ENCODE results near the gene BRDT. TPM values are rescaled to one million over a fixed set of nuclear protein-coding genes. Genes with fewer than 3 reads are reported as not detected.

BRDT gene
- total and polyA plus RNA-seq, 7 donors, result not detected

DNA sequence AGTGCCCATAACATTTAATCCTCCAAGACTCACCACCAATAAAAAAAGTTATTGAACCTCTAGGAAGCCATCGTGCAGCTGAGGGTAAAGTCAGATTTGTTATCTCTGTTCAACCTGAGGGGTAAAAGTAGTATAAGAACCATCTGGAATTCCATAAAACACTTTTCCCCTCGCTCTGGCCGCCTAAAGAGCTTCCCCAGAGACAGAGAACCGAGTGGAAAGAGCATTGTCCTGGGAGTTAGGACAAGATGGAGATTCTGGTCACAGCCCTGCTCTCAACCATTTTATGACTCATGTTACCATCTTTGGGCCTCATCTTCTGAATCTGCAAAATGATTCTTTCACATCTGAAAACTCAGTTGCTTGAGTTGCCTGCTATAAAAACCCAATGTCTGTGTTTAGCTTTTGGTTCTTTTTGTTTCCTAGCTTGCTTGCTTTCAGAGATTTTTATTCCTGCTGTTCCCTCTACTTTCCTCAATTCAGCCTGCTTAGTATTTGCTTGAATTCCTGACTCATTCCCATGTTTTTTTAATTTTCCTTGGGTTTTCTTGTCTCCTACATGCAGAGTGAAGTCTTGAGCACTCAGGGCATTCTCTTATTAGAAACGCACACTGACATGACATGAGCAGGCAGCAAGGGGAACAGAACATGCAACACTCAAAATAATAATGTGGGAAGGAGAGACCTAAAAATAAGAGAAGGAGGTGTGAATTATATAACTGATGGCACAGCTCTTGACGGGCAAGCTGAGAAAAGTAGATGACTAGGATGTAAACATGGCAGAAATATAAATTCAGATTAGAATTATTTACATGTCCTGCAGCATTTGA, 82.3 kb downstream of the BRDT start:
- Histone ChIP-seq H3K4me1 (peaks cover 0 to 9% (median 5%) of the 10 kb centered on the region in 4 donors), H3K4me3 (no peak overlapping the region), H3K27me3 (peaks cover 0 to 11% (median 0%) of the 10 kb centered on the region in 3 donors), H3K9me3 (no peaks in the 10 kb centered on the region), H3K36me3 (no peaks in the 10 kb centered on the region), H3K27ac (no peak overlapping the region)
- TF ChIP-seq POLR2AphosphoS5 (IDR thresholded peaks at IDR 0.05) (no peak), EP300 (IDR thresholded peaks at IDR 0.05) (no peak)
- DNase-seq, result no peak
- intact Hi-C loops (cut with DNase I), result no loop called here
- 75 to 85% methylated on average over 6 of the region's 6 CpGs for WGBS, 2 donors

DNA sequence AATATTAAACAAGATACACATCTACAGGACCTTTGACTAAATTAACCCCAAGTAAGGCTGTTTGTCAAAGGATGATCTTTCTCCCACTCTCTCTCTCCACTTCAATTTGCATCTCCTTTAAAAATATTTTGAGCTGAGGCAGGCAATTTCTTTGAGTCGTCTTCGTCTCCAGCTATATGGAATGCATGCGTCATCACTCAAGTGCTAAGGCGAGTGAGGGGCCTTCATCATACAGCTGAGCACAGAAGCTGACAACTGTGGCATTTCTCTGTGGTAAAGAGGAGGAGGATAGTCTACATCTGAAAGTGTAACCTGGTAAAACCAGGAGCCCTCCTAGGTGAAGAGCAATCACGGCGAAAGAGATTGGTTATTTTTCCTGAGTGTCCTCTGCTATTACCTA, 88.2 kb downstream of the BRDT start:
- intact Hi-C loops (cut with DNase I), result no loop called here
- Histone ChIP-seq H3K36me3 (no peaks in the 10 kb centered on the region), H3K27me3 (no peaks in the 10 kb centered on the region), H3K27ac (no peak overlapping the region), H3K9me3 (no peaks in the 10 kb centered on the region), H3K4me1 (no peaks in the 10 kb centered on the region), H3K4me3 (no peak overlapping the region)
- 82 to 91% methylated on average over 6 of the region's 6 CpGs for WGBS, 2 donors
- DNase-seq, result no peak
- TF ChIP-seq POLR2AphosphoS5 (IDR thresholded peaks at IDR 0.05) (no peak), EP300 (IDR thresholded peaks at IDR 0.05) (no peak), POLR2A (IDR thresholded peaks at IDR 0.05) (no peak)
- TF ChIP-seq, protein P1, sequence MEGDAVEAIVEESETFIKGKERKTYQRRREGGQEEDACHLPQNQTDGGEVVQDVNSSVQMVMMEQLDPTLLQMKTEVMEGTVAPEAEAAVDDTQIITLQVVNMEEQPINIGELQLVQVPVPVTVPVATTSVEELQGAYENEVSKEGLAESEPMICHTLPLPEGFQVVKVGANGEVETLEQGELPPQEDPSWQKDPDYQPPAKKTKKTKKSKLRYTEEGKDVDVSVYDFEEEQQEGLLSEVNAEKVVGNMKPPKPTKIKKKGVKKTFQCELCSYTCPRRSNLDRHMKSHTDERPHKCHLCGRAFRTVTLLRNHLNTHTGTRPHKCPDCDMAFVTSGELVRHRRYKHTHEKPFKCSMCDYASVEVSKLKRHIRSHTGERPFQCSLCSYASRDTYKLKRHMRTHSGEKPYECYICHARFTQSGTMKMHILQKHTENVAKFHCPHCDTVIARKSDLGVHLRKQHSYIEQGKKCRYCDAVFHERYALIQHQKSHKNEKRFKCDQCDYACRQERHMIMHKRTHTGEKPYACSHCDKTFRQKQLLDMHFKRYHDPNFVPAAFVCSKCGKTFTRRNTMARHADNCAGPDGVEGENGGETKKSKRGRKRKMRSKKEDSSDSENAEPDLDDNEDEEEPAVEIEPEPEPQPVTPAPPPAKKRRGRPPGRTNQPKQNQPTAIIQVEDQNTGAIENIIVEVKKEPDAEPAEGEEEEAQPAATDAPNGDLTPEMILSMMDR (IDR thresholded peaks at IDR 0.05), result no peak

DNA sequence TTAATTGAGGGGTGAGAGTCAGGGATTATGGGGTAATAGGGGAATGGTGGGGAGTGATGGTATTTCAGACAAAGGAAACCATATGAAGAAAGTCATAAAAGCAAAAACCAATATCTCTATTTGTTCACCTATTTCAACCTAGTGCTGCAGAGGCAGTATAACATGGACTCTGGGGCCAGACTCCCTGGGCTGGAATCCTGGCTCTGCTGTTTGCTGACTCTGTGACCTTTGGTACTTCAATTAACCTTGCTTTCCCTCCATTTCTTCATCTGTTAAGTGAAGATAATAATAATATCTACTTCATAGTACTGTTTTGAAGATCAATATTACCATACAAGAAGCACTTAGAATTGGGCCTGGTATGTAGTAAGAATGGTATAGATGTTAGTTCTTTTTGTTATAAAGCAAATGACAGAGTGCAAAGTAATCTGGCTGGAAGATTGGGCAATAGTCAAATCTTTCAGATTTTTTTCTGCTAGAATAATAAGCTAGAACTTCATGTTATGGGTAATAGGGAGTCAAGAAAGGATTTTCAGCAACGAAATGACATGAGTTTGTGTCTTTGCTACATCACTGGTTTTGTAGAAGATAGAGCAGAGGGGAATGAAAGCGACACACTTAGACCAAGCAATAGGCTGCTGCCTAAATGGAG, 89.6 kb downstream of the BRDT start:
- Histone ChIP-seq H3K4me3 (no peak overlapping the region), H3K4me1 (no peaks in the 10 kb centered on the region), H3K27me3 (no peaks in the 10 kb centered on the region), H3K9me3 (no peaks in the 10 kb centered on the region), H3K27ac (no peak overlapping the region), H3K36me3 (no peaks in the 10 kb centered on the region)
- intact Hi-C loops (cut with DNase I), result no loop called here
- WGBS, 2 donors, result 91 to 92% methylated on average over 2 of the region's 2 CpGs
- TF ChIP-seq POLR2AphosphoS5 (IDR thresholded peaks at IDR 0.05) (no peak), POLR2A (IDR thresholded peaks at IDR 0.05) (no peak), EP300 (IDR thresholded peaks at IDR 0.05) (no peak)
- TF ChIP-seq, protein P1 (IDR thresholded peaks at IDR 0.05), result no peak
- DNase-seq, result no peak

DNA sequence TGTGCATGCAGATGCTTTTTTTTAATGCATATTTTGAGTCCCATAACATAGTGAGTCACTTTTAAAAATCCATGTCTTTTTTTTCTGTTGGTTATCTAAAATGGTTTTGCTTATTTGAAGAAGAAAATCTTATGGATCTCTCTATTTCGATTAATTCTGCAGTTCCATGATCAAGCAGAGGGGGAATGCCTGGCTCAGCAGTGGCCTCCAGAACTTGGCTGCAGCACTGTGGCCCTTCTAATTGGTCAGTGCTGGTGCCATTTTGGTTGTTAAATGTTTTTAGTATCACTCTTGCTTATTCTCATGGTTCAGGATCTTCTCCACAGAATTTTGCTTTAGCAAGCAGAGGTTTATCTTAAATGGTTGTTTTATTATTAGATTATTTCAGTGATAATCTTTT, 91.8 kb downstream of the BRDT start:
- TF ChIP-seq POLR2A (IDR thresholded peaks at IDR 0.05) (no peak), POLR2AphosphoS5 (IDR thresholded peaks at IDR 0.05) (no peak), EP300 (IDR thresholded peaks at IDR 0.05) (no peak)
- TF ChIP-seq, protein P1 (IDR thresholded peaks at IDR 0.05), result no peak
- H3K4me1 ChIP-seq, result no peaks in the 10 kb centered on the region
- H3K27me3 ChIP-seq, result no peaks in the 10 kb centered on the region
- intact Hi-C loops (cut with DNase I), result no loop called here
- H3K27ac ChIP-seq, result no peak overlapping the region
- 88 to 90% methylated on average over 1 of the region's 1 CpG for WGBS, 2 donors
- H3K4me3 ChIP-seq, result no peak overlapping the region
- no peaks in the 10 kb centered on the region for H3K9me3 ChIP-seq
- DNase-seq, result no peak
- H3K36me3 ChIP-seq, result no peaks in the 10 kb centered on the region

DNA sequence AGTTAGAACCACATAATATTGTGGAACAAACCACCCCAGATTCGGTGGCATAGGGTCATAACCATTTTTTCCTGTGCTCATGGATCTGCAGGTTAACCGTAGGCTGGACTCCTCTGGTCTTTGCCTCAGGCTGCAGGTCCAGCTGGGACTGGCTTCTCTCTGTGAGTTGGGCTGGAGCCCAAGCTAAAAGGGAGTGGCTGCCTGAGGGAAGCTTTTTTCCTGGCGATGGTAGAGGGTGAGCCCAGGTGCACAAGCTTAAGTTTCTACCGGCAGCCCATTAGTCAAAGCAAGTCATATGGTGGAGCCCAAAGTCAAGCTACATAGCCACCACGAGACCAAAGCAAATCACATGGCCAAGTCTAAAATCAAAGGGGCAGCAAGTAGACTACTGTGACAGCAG, 94.4 kb downstream of the BRDT start:
- no peak overlapping the region for H3K27ac ChIP-seq
- no peaks in the 10 kb centered on the region for H3K36me3 ChIP-seq
- TF ChIP-seq, protein P1 (IDR thresholded peaks at IDR 0.05), result no peak
- TF ChIP-seq EP300 (IDR thresholded peaks at IDR 0.05), result no peak
- TF ChIP-seq POLR2A (IDR thresholded peaks at IDR 0.05), result no peak
- no peak for TF ChIP-seq POLR2AphosphoS5 (IDR thresholded peaks at IDR 0.05)
- WGBS, 2 donors, result 44 to 87% methylated on average over 5 of the region's 5 CpGs
- no peak for DNase-seq
- no peaks in the 10 kb centered on the region for H3K9me3 ChIP-seq
- no peaks in the 10 kb centered on the region for H3K4me1 ChIP-seq
- no peaks in the 10 kb centered on the region for H3K27me3 ChIP-seq
- intact Hi-C loops (cut with DNase I), result no loop called here
- H3K4me3 ChIP-seq, result no peak overlapping the region
